GOT3 (cell line): Measurements from ENCODE around the gene MALT1.
"Not testable (repeated sequence)": the region's sequence is repeated elsewhere in the genome, so short reads cannot be mapped to it uniquely, and the experiment has no call there.

Experiments
- DNase-seq: peaks from one replicate; lab custom pipeline; 2025; ENCODE audit warnings: mixed read lengths; lab: John Stamatoyannopoulos, UW

MALT1 gene

GRCh38 chr18:58776541-58776940 is 105.3 kb downstream of the MALT1 start:
- DNase-seq, result not testable (repeated sequence)

- DNase-seq, result no peak
Measured at GRCh38 chr18:58777471-58777870, 106.2 kb downstream of the MALT1 start.

- DNase-seq, result no peak
Measured at GRCh38 chr18:58779529-58779928, 108.3 kb downstream of the MALT1 start.

- no peak for DNase-seq
Measured at GRCh38 chr18:58780045-58780444, 108.8 kb downstream of the MALT1 start.

GRCh38 chr18:58781627-58782194 is 110.4 kb downstream of the MALT1 start:
- DNase-seq, result peak; percentile 12

- no peak for DNase-seq
Measured at GRCh38 chr18:58784601-58785137, 113.4 kb downstream of the MALT1 start.

- DNase-seq, result peak; percentile 3
Measured at GRCh38 chr18:58785171-58785805, 114.0 kb downstream of the MALT1 start.

- DNase-seq, result no peak
Measured at GRCh38 chr18:58785870-58786269, 114.6 kb downstream of the MALT1 start.

GRCh38 chr18:58787536-58788149 is 116.4 kb downstream of the MALT1 start:
- no peak for DNase-seq

GRCh38 chr18:58788470-58788869 is 117.2 kb downstream of the MALT1 start:
- no peak for DNase-seq

- no peak for DNase-seq
Measured at GRCh38 chr18:58788971-58789875, 118.0 kb downstream of the MALT1 start.

GRCh38 chr18:58789876-58790240 is 118.6 kb downstream of the MALT1 start:
- no peak for DNase-seq

GRCh38 chr18:58792086-58792485 is 120.8 kb downstream of the MALT1 start:
- DNase-seq, result no peak

GRCh38 chr18:58793361-58793760 is 122.1 kb downstream of the MALT1 start:
- DNase-seq, result no peak

GRCh38 chr18:58796220-58796619 is 125.0 kb downstream of the MALT1 start:
- no peak for DNase-seq

GRCh38 chr18:58800582-58800981 is 129.3 kb downstream of the MALT1 start:
- no peak for DNase-seq

GRCh38 chr18:58802959-58803358 is 131.7 kb downstream of the MALT1 start:
- no peak for DNase-seq

- DNase-seq, result no peak
Measured at GRCh38 chr18:58803978-58804377, 132.7 kb downstream of the MALT1 start.
